ENCODE measurements around the gene MED7. TPM values are rescaled to one million over a fixed set of nuclear protein-coding genes. Genes with fewer than 3 reads are reported as not detected.

The MED7 gene
- total and polyA plus RNA-seq, 2 experiments from 2014 or later, result 15.8 to 22.2 TPM

DNA sequence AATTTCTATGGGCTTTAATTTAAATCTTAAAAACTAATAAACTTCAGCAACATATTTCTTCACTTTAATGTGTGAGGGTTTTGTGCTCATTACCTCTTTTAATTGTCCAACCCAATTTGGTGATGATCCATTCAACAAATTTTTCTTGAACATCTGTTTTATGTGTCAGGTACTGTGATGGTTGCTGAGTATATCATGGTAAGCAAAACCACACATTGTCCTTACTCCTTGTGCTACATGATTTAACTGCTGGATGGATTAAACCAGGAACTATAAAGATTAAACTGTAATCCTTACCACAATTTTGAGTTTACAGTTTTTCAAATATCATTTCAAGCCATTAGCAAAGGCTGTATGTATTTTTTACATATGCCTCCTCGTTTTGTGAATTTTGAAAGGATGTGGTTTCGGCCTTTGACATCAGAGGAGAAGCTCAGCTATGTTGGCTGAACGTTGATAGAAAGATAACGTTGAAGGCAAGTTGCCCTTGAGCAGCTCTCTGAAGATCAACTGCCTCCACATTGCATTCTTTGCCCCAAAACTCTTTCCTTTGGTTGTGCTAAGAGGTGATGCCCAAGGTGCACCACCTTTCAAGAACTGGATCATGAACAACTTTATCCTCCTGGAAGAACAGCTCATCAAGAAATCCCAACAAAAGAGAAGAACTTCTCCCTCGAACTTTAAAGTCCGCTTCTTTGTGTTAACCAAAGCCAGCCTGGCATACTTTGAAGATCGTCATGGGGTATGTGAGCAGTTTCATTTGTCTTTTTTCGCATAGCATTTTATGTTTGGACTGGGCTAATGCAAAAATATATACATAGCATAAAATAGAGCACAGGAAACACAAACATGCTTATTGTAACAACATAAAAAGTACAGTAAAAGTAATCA, 38.0 kb upstream of the MED7 start, which contains the start of gene ITK:
ITK (plus strand) TSS at position 467 of the 891 bp plus-strand sequence; CDS start at position 605, 138 bp downstream.
- H3K9me3 ChIP-seq (ENCODE audit: low read depth), result no peaks in the 10 kb centered on the region
- H3K9ac ChIP-seq, result no peak within 1 kb of the TSS
- H3K27me3 ChIP-seq (replicated peaks; ENCODE audit: insufficient read depth), result peaks cover 49% of the 10 kb centered on the region
- H3K27ac ChIP-seq, result no peak within 1 kb of the TSS
- DNase-seq, result no peak
- no peaks in the 10 kb centered on the region for H3K36me3 ChIP-seq (ENCODE audit: low read depth)
- no peaks in the 10 kb centered on the region for H3K4me1 ChIP-seq (ENCODE audit: insufficient read depth)
- H2AFZ ChIP-seq, result no peak within 1 kb of the TSS
- H3K9me2 ChIP-seq (ENCODE audit: insufficient read depth), result no peaks in the 10 kb centered on the region
- in situ Hi-C loops (cut with MboI), result no loop called here
- no peak within 1 kb of the TSS for H3K4me3 ChIP-seq
- no peaks in the 10 kb centered on the region for H4K20me1 ChIP-seq (ENCODE audit: insufficient read depth)
- no peak for TF ChIP-seq EZH2phosphoT487 (IDR thresholded peaks at IDR 0.05; ENCODE audit: insufficient read depth, low read depth)
- TF ChIP-seq EZH2 (IDR thresholded peaks at IDR 0.05; ENCODE audit: insufficient read depth, poor library complexity, severe bottlenecking), result no peak
- 22 to 28% methylated on average over 8 of the region's 8 CpGs for WGBS, 2 experiments (ENCODE audit: low coverage in 1 of 2, low lambda C conversion rate in 2 of 2, missing lambda C conversion rate in 2 of 2)
- H3K79me2 ChIP-seq (ENCODE audit: insufficient read depth), result no peaks in the 10 kb centered on the region
- H3F3A ChIP-seq (ENCODE audit: insufficient read depth), result no peaks in the 10 kb centered on the region
- no peak within 1 kb of the TSS for H3K4me2 ChIP-seq (ENCODE audit: unreplicated experiment)

DNA sequence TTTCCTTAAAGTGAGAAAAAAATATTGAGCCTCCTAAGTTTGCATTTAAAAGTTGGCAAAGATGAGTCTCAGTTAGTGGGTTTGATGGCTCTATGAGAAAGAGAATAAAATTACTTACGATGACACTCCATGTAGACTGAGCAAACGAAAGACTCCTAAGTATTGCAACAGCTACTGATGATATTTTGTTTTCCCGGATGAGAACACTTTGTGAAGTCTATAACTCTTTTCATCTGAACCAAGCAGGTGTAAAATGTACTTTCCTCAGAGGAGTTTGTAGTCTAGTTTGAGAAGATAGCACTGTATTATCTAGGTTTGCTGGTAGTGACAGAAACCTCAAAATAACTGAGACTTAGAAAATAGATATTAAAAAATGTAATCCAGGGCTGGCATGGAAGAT, 36.3 kb upstream of the MED7 start:
- Histone ChIP-seq H3K9me2 (ENCODE audit: insufficient read depth) (no peaks in the 10 kb centered on the region), H3K36me3 (ENCODE audit: low read depth) (no peaks in the 10 kb centered on the region), H3K4me2 (ENCODE audit: unreplicated experiment) (no peak overlapping the region), H3K4me1 (ENCODE audit: insufficient read depth) (no peaks in the 10 kb centered on the region), H2AFZ (no peak overlapping the region), H3K27ac (no peak overlapping the region), H4K20me1 (ENCODE audit: insufficient read depth) (no peaks in the 10 kb centered on the region), H3K4me3 (no peak overlapping the region), H3K9me3 (ENCODE audit: low read depth) (no peaks in the 10 kb centered on the region), H3K9ac (no peak overlapping the region), H3F3A (ENCODE audit: insufficient read depth) (no peaks in the 10 kb centered on the region), H3K27me3 (replicated peaks; ENCODE audit: insufficient read depth) (peaks cover 42% of the 10 kb centered on the region), H3K79me2 (ENCODE audit: insufficient read depth) (no peaks in the 10 kb centered on the region)
- no peak for DNase-seq
- in situ Hi-C loops (cut with MboI), result no loop called here
- 27 to 34% methylated on average over 3 of the region's 3 CpGs for WGBS, 2 experiments (ENCODE audit: low coverage in 1 of 2, low lambda C conversion rate in 2 of 2, missing lambda C conversion rate in 2 of 2)
- TF ChIP-seq EZH2 (IDR thresholded peaks at IDR 0.05; ENCODE audit: insufficient read depth, poor library complexity, severe bottlenecking) (no peak), EZH2phosphoT487 (IDR thresholded peaks at IDR 0.05; ENCODE audit: insufficient read depth, low read depth) (no peak)

DNA sequence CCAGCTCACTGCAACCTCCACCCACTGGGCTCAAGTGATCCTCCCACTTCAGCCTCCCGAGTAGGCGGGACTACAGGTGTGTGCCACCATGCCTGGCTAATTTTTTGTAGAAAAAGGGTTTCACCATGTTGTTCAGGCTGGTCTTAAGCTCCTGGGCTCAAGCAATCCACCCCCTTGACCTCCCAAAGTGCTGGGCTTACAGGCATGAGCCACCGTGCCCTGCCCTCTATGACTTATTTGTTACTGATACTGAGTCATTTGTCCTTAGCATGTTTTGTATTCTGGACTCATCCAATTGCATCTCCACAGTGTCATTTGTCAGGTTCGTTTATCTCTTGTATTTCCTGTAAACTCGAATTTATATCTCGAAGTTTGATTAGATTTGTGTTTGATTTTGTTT, 35.3 kb upstream of the MED7 start:
- Histone ChIP-seq H3K9me3 (ENCODE audit: low read depth) (no peaks in the 10 kb centered on the region), H3F3A (ENCODE audit: insufficient read depth) (no peaks in the 10 kb centered on the region), H2AFZ (no peak overlapping the region), H3K27ac (no peak overlapping the region), H3K4me3 (no peak overlapping the region), H3K4me1 (ENCODE audit: insufficient read depth) (no peaks in the 10 kb centered on the region), H3K27me3 (replicated peaks; ENCODE audit: insufficient read depth) (peaks cover 42% of the 10 kb centered on the region), H3K79me2 (ENCODE audit: insufficient read depth) (no peaks in the 10 kb centered on the region), H3K9me2 (ENCODE audit: insufficient read depth) (no peaks in the 10 kb centered on the region), H3K36me3 (ENCODE audit: low read depth) (no peaks in the 10 kb centered on the region), H4K20me1 (ENCODE audit: insufficient read depth) (no peaks in the 10 kb centered on the region), H3K4me2 (ENCODE audit: unreplicated experiment) (no peak overlapping the region), H3K9ac (no peak overlapping the region)
- WGBS, 2 experiments (ENCODE audit: low coverage in 1 of 2, low lambda C conversion rate in 2 of 2, missing lambda C conversion rate in 2 of 2), result 27 to 31% methylated on average over 6 of the region's 6 CpGs
- no peak for TF ChIP-seq EZH2phosphoT487 (IDR thresholded peaks at IDR 0.05; ENCODE audit: insufficient read depth, low read depth)
- no peak for TF ChIP-seq EZH2 (IDR thresholded peaks at IDR 0.05; ENCODE audit: insufficient read depth, poor library complexity, severe bottlenecking)
- DNase-seq, result no peak
- in situ Hi-C loops (cut with MboI), result no loop called here

- DNase-seq, result no peak
- H3K9me2 ChIP-seq (ENCODE audit: insufficient read depth), result no peaks in the 10 kb centered on the region
- H3K36me3 ChIP-seq (ENCODE audit: low read depth), result no peaks in the 10 kb centered on the region
- no peaks in the 10 kb centered on the region for H4K20me1 ChIP-seq (ENCODE audit: insufficient read depth)
- H3K4me3 ChIP-seq, result no peak overlapping the region
- peaks cover 20% of the 10 kb centered on the region; the same call in 1 of the 2 replicates for H3K27me3 ChIP-seq (replicated peaks; ENCODE audit: insufficient read depth)
- no peaks in the 10 kb centered on the region for H3K4me1 ChIP-seq (ENCODE audit: insufficient read depth)
- H3K27ac ChIP-seq, result no peak overlapping the region
- no peaks in the 10 kb centered on the region for H3K79me2 ChIP-seq (ENCODE audit: insufficient read depth)
- H3F3A ChIP-seq (ENCODE audit: insufficient read depth), result no peaks in the 10 kb centered on the region
- H2AFZ ChIP-seq, result no peak overlapping the region
- whole genome bisulfite sequencing, 2 experiments (ENCODE audit: low coverage in 1 of 2, low lambda C conversion rate in 2 of 2, missing lambda C conversion rate in 2 of 2), result 66% methylated on average over 8 of the region's 8 CpGs
- no peak overlapping the region for H3K9ac ChIP-seq
- in situ Hi-C loops (cut with MboI), result no loop called here
- H3K9me3 ChIP-seq (ENCODE audit: low read depth), result no peaks in the 10 kb centered on the region
- no peak overlapping the region for H3K4me2 ChIP-seq (ENCODE audit: unreplicated experiment)
- TF ChIP-seq EZH2phosphoT487 (IDR thresholded peaks at IDR 0.05; ENCODE audit: insufficient read depth, low read depth) (no peak), EZH2 (IDR thresholded peaks at IDR 0.05; ENCODE audit: insufficient read depth, poor library complexity, severe bottlenecking) (no peak)
Measured at GRCh38 chr5:157175071-157175612, 32.5 kb upstream of the MED7 start.

Measured in GM23248 (cell line).